GM19023 (cell line): Measurements from ENCODE around the gene DAPL1.

ENCODE experiments used
- ATAC-seq: cut with Tn5 transposase; IDR thresholded peaks from one replicate; pipeline ENCODE4 v1.9.1; 2021; ENCODE audit warnings: mild to moderate bottlenecking, moderate library complexity; ENCODE audit not compliant: unreplicated experiment

DAPL1 gene

DNA sequence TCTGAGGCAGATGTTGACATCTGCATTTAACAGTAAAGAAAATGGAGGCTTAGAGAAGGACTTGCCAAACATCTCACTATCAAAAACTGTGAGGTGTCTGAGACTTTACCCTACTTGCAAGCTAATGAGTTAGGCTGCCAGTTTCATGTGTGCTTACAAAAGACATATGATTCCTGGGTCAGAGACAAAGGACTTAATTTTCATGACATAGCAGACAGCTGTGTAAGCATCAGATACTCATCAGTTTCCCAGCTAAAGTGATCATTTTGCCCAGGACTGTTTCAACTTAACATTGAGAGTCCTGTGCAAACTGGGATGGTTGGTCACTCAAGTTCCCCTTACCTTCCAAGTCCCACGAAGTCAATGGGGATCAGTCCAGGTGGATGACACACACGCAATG, 18.9 kb upstream of the DAPL1 start:
- no peak for ATAC-seq

DNA sequence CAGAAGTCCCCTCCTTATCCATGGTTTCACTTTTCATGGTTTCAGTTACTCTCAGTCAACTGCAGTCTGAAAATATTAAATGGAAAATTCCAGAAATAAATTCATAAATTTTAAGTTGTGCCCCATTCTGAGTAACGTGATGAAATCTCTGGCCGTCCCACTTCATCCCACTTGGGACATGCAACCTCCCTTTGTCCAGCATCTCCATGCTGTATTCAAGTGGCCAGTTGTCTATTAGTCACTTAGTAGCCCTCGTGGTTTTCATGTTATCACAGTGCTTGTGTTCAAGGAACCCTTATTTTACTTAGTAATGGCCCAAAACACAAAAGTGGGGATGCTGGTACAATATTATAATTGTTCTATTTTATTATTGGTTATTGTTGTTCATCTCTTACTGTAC, 18.0 kb upstream of the DAPL1 start:
- ATAC-seq: no peak

DNA sequence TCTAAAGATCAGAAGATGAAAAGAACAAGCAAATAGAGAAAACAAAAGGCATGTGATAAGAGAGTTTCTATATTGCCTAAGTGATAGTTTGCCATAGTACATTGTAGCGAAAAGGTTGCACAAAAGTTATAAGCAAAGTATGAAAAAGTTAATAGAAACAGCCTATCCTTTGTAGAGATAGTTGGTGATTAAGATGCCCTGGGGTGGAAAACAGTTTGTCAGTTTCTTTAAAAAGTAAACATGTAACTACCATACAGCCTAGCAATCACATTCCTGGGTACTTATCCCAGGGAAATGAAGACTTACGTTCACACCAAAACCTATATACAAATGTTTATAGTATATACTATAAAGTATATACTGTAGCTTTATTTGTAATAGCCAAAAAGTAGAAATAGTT, 16.9 kb upstream of the DAPL1 start:
- ATAC-seq: no peak

DNA sequence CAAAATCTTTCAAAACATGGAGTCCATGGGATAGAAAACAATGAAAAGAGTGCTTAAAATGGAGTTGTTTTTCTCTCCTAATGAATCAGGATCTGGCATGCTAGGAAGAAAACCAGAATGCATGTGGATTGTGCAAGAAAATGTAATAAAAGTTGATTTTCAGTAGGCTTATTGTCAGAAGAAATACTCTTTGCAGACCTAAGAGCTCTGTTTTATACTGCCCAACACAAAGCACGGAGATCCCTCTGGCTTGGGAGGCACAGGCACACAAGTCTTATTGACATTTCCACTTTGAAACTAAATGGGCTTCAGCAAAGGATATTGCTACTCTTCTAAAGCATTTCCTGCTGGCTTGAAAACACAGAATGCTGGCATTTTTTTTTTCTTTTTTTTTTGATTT, 15.5 kb upstream of the DAPL1 start:
- no peak for ATAC-seq

DNA sequence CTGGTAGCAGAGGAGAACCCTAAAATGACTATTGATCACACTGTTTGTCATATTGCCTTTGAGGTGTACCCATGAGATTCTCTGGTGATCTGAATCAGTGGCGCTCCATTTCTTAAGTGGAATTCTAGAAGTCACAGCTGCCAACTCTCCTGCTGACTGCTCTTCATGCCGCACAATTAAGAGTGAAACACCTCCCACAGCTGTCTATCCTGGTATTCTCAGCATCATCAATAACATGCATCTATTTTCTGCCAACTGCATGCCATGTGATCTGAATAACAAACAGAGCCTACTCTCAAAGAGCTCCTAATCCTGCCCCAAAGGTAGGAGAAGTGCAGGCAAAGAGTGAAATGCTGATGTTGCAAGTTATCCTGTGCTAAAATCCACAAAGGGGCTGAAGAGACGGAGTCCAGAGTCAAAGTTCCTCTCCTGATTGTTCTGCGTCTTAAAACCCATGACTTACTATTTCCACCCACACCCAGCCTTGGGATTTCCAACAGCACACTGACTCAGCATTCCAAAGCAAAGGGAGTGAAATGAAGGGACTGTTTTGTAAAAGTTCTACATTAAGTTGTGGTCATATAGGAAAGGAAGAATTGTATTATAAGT, 13.7 kb upstream of the DAPL1 start:
- no peak for ATAC-seq

- ATAC-seq: no peak
Observed at GRCh38 chr2:158782136-158782535, 13.0 kb upstream of the DAPL1 start.

- no peak for ATAC-seq
Observed at GRCh38 chr2:158782616-158783015, 12.5 kb upstream of the DAPL1 start.

DNA sequence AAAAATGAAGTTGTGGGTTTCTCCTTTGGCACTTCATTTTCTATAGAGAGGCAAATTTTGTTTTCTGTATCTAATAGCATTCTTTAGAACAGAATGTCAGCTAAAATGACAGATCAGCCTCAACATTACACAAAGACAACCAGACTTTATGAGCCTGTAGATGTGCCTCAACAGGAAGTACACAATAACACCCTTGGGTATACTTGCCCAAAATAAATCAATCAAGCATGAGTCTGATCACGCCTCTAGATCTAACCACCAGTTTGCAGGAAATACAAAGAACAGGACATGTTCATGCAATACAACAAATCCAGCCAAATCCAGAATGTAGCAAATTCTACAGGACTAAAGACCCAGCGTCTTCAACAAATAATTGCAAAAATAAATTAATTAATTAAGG, 11.2 kb upstream of the DAPL1 start:
- ATAC-seq: no peak

GRCh38 chr2:158786897-158787296, 8.2 kb upstream of the DAPL1 start:
- no peak for ATAC-seq

DNA sequence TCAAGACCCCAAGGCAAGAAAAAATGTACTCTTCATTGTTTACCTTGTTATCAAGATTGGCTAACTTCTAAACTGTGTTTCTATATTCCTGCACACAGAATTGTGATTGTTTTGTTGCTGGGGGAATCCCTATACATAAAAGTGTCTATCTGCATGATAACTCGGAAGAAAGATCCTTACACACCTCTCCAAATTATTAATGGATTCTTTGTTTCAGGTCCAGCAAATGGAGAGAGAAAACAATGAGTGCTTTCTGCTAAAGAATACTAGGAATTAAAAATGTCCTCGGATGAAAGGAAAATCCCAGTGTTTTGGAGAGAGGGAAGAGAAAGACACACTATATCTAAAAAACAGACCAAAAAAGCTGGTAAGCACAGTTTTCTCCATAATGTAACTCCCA, 6.2 kb upstream of the DAPL1 start:
- ATAC-seq: no peak

- no peak for ATAC-seq
Observed at GRCh38 chr2:158796652-158797051, 1.5 kb downstream of the DAPL1 start.

GRCh38 chr2:158797963-158798700, 3.0 kb downstream of the DAPL1 start:
- ATAC-seq: no peak

- no peak for ATAC-seq
Observed at GRCh38 chr2:158799181-158799580, 4.1 kb downstream of the DAPL1 start.

GRCh38 chr2:158803506-158803905, 8.4 kb downstream of the DAPL1 start:
- no peak for ATAC-seq

DNA sequence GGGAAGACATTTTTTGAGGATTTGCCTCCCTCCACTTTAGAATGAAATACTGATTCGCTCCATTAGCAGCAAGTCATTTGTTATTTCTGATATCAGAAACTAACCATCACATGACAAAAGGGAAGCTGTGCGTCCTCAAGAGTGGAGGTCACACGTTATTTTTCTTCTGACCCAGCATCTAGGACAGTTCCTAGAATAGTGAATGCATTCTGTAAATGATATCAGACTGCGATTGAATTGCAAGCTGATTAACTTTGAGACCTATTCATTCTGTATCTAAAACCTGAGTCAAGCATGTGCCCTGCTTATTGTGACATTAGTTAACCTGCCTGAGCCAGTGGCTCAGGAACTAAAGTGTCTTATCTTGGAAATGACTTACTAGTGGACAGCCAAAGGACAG, 10.1 kb downstream of the DAPL1 start:
- no peak for ATAC-seq

- no peak for ATAC-seq
Observed at GRCh38 chr2:158805936-158806335, 10.8 kb downstream of the DAPL1 start.

DNA sequence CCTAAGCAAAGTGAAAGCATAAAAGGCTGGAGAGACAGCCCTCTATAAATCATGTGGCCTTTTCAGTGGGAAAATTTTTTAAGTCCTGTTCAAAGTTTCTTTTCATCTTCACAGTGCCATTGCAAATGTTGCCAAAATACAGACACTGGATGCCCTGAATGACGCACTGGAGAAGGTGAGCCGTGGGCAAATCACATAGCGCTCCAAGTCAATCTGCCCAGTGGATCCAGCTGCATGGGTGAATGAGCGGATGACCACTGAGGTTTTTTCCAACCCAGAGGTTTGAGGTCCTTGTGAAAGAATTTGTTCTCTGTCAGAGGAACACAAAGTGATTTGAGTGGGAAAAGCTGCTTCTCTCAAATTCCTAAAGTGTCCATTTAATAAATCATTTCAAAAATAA, 11.8 kb downstream of the DAPL1 start:
- no peak for ATAC-seq

DNA sequence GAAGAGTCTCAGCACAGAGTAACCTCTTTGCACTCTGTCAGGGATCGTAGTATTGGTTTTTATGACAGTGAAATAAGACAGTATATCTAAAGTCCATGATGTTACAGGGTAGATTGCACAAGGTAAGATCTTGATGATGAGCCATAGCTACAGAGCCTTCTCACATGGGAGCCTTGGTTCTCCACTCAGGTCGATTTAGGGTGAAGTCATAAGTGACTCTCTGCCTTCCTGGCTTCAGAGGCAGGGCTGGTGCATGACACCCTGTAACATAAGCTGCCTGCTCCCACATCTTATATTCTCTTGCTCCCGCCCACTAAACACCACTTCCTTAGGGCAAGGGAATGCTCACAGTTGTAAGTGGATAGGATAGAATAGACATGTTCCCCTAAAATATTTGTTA, 13.3 kb downstream of the DAPL1 start:
- ATAC-seq: no peak

DNA sequence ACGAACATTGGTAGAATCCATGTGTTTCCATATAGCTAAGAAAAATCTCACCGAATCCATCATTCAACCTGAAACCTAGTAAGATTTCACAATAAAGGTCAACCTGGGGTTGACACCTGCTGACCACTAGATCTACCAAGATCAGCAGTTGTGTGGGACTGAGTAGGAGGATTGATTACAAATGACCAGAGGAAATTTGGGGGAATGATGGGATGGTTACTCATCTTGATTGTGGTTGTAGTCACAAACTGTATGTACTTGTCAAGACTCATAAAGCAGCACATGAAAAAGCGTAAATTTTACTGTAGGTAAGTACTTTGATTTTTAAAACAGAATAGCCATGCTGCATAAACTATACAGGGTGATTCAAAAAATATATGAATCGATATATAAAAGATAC, 14.7 kb downstream of the DAPL1 start:
- ATAC-seq: no peak

- ATAC-seq: no peak
Observed at GRCh38 chr2:158810731-158811460, 15.8 kb downstream of the DAPL1 start.

DNA sequence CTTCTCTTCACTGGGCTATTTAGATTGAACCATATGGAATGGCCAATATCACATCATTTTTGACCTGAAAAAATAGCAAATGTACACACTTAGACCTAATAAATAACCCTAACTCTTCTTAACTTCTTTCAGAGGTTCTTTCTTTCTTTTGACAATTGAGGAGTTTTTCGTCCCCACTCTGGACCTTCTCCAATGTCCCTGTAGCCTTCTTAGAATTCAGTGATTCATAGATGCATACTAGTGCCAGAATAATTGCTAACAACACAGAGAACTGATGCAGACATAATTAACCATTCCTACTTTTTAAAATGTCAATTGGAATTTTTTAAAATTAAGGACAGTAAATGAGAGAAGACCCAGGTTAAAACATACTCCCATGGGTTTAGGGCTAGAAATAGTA, 20.0 kb downstream of the DAPL1 start:
- ATAC-seq: no peak

GRCh38 chr2:158815658-158816057, 20.5 kb downstream of the DAPL1 start:
- no peak for ATAC-seq
